Loucy (cell line): ENCODE results near the gene ABCF2.

Source experiments
- CTCF ChIP-seq: fragments of 200-600 bp; sonication (generic); conservative IDR thresholded peaks from 2 replicates; pipeline ENCODE4 v1.5.1; 2014; ENCODE audit warnings: mild to moderate bottlenecking, antibody characterized with exemption, low read length
- EZH2phosphoT487 ChIP-seq: fragments of 200-600 bp; IDR thresholded peaks from 2 replicates; pipeline ENCODE4 v1.6.1; 2018; ENCODE audit warnings: antibody characterized with exemption, mild to moderate bottlenecking, moderate library complexity, borderline replicate concordance

GRCh38 chr7:151236406-151236805, 9.4 kb upstream of the ABCF2 start:
- no peak for TF ChIP-seq CTCF
- no peak for TF ChIP-seq EZH2phosphoT487
